AG09319 (cell line): ENCODE measurements around the gene NXF1.
"Not testable (repeated sequence)": the region's sequence is repeated elsewhere in the genome, so short reads cannot be mapped to it uniquely, and the experiment has no call there.

ENCODE experiments used
- DNase-seq: peaks from one replicate; pipeline ENCODE4 v3.0.0-alpha.2; 2010; ENCODE audit warnings: low read depth; ENCODE audit errors: extremely low read depth
- TF ChIP-seq, protein P1 (sequence below): IDR thresholded peaks from 2 replicates; pipeline ENCODE4 v1.5.1; 2011; ENCODE audit warnings: low read depth, mild to moderate bottlenecking, inconsistent platforms, low read length, moderate library complexity

Gene NXF1

DNA sequence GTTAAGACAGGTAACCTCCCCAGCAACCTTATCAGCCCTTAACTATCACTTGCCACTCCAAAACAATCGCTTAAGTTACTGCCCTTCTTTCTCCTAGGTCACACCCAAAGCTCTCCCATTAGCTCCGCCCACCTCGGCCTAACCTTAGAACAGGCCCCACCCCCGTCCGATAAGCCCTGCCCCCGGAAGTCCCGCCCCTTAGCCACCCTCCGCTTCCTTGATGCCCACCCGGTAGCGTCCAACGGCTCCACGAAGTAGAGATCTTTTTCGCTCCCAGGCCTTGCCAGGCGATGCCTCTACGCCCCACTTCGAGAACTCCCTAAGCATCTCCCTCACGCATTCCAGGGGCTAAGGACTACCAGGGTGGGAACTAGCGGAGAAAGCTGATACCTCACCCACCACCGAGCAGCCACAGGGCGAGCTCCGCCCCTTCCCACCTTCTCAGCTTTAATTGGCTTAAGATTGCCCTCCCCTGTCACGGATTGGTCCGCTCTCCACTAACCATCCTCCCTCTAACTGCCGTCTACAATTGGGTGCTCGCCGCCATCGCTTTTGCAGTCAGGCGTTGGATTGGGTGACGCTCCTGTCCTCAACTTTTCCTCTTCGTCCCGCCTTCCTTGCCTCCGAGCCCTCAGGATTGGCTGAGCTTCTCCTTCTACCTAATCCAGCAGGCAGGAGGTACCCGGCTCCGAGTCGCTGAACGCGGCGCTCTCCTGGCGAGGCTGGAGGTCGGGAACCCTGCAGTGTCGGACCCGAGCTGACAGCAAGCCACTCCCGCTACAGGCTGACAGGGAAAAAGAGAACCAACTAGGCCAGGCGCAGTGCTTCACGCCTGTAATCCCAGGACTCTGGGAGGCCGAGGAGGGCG, 51.3 kb downstream of the NXF1 start, which contains the start of gene ZBTB3:
Gene ZBTB3, minus strand, starts transcription at position 425 of the 868 bp plus-strand sequence. CDS start 496 bp downstream, outside the sequence.
- DNase-seq = peak; percentile 98
- TF ChIP-seq, protein P1, sequence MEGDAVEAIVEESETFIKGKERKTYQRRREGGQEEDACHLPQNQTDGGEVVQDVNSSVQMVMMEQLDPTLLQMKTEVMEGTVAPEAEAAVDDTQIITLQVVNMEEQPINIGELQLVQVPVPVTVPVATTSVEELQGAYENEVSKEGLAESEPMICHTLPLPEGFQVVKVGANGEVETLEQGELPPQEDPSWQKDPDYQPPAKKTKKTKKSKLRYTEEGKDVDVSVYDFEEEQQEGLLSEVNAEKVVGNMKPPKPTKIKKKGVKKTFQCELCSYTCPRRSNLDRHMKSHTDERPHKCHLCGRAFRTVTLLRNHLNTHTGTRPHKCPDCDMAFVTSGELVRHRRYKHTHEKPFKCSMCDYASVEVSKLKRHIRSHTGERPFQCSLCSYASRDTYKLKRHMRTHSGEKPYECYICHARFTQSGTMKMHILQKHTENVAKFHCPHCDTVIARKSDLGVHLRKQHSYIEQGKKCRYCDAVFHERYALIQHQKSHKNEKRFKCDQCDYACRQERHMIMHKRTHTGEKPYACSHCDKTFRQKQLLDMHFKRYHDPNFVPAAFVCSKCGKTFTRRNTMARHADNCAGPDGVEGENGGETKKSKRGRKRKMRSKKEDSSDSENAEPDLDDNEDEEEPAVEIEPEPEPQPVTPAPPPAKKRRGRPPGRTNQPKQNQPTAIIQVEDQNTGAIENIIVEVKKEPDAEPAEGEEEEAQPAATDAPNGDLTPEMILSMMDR = no peak

DNA sequence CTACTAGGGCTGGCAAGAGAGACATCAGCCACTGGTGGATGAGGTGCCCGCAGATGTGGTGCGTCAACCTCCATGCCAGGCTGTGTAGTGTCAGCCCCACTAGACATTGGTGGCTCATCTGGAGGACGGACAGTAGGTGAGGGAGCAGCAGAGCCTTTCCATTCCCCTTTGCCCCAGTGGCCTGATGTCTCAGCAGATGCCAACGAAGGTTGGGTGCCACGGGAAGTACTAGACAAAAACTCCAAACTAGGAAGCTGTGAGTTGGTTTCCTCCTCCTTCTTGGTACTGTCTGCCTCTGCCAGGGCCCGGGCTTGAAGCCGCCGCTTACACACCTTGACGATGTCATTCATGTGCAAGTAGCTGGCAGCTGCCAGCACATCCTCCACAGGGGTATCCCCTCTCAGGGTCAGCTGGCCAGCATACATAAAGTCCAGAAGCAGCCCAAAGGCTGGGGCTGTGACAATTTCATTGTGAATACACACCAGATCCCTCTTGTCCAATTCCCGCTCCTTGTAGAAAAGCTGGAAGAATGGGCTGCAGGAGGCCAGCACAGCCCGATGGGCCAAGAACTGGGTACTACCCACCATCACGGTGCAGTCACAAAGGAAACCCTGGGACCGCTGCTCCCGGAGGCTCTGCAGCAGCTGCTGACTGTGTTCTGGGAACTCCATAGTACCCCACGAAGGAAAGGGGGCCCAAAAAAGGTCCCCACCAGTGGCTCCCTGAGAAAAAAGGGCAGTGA, 52.1 kb downstream of the NXF1 start:
- TF ChIP-seq, protein P1 = no peak

DNA sequence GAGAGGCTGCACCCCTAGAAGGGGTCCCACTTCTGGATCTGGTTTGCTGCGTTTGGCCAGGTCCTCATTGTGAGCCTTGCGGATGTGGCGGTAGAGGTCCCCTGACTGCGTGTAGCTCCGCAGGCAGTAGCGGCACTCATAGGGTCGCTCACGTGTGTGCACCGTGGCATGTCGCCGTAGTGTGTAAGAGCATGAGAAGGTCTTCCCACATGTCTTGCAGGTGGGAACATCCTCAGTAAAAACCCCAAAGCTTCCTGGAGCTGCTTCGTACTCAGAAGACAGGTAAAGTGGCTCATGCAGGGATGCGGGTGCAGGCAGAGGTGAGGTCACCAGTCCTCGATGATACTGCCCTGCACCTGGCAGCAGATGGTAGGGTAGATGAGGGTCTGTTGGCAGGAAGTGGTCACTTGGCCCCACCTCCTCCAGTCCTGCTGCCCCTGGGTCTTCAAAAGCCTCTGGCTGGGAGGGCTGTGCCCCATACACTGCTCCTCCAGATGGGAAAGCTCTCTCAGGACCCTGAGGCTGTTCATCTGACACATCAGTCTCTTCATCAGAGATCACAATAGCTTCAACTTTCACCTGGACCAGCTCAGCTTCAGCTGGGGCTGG, 53.0 kb downstream of the NXF1 start:
- TF ChIP-seq, protein P1 = no peak
- DNase-seq = no peak

More for the DNA sequence above, 52.1 kb downstream of the NXF1 start:
- DNase-seq = no peak

DNA sequence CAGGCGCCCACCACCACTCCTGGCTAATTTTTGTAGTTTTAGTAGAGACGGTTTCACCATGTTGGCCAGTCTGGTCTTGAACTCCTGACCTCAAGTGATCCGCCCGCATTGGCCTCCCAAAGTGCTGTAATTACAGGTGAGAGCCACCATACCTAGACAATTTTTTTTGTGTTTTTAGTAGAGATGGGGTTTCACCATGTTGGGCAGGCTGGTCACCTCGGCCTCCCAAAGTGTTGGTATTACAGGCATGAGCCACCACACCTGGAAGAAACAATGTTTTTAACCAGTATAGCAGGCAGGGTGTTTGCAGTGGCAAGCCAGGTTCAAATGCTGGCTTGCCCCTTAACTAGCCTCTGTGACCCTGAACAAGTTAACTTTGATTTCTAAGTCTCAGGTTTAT, 55.3 kb downstream of the NXF1 start:
- not testable (repeated sequence) for DNase-seq

DNA sequence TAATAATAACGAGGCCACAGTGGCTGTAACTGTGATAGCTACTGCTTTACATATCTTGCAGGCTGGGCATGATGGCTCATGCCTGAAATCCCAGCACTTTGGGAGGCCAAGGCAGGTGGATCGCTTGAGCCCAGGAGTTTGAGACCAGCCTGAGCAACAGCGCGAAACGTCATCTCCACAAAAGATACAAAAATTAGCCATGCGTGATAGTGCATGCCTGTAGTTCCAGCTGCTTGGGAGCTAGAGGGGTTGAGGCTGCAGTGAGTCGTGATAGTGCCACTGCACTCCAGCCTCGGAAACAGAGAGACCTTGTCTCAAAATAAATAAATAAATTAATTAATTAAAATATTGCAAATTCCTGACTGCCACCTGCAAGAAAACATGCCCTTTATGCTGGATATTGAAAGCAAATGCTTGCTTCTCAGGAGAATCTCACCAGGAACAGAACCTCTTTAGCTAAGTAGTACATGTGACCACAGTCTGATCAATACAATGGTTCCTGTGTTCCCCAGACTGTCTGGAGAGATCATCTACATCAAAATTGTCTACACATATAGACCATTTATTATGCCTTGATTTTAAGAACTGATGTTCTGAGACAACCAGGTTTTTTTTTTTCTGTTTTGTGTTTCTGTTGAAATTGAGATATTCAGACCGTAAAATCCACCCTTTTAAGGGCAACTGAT, 57.6 kb downstream of the NXF1 start:
- DNase-seq = no peak
- TF ChIP-seq, protein P1 = no peak
